CD4-positive, alpha-beta T cell treated with Interleukin-15 for 4 hours (primary cell): ENCODE measurements around the gene TTLL11.

ENCODE experiments used
- DNase-seq: peaks from one replicate; pipeline ENCODE4 v3.0.0-alpha.2; 2020; ENCODE audit warnings: low spot score

TTLL11 gene

DNA sequence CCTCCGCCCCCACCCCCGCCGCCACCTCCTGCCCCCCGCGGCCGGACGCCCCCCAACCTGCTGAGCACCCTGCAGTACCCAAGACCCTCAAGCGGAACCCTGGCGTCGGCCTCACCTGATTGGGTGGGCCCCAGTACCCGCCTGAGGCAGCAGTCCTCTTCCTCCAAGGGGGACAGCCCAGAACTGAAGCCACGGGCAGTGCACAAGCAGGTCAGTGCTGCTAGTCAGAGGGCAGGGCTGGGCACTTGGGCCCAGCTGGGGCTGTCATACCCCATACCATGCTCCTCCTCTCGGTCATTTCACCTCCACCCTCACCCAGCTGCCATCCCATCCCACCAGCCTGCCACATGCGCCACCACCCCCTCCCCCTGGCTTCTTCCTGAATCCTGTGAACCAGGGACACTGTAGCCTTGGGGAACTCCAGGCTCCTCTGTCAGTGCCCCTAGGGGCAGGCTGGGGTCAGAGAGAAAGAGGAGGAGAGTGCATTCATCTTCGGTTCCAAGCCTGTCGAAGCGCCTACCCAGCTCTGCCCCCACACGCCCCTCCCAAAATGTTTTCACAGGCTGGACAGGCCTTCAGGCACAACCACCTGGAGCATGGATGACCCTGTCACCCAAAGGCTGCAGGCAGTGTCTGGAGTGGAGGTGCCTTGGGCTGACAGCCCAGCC is 319.7 kb downstream of the TTLL11 start:
- DNase-seq = no peak

DNA sequence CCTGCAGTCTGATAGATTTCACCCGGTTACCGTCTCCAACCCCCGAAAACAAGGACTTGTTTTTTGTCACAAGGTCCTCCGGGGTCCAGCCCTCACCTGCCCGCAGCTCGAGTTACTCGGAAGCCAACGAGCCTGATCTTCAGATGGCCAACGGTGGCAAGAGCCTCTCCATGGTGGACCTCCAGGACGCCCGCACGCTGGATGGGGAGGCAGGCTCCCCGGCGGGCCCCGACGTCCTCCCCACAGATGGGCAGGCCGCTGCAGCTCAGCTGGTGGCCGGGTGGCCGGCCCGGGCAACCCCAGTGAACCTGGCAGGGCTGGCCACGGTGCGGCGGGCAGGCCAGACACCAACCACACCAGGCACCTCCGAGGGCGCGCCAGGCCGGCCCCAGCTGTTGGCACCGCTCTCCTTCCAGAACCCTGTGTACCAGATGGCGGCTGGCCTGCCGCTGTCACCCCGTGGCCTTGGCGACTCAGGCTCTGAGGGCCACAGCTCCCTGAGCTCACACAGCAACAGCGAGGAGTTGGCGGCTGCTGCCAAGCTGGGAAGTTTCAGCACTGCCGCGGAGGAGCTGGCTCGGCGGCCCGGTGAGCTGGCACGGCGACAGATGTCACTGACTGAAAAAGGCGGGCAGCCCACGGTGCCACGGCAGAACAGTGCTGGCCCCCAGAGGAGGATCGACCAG is 320.4 kb downstream of the TTLL11 start:
- no peak for DNase-seq
